Ovary (tissue), 9 donors: ENCODE measurements around the gene SLC45A2. TPM values are rescaled to one million over a fixed set of nuclear protein-coding genes. Genes with fewer than 3 reads are reported as not detected.
"Not testable (repeated sequence)": the region's sequence is repeated elsewhere in the genome, so short reads cannot be mapped to it uniquely, and the experiment has no call there.

Experiments used
- DNase-seq, 5 donors: peaks; one replicate each; pipeline ENCODE4 v3.0.0-alpha.2; 2019 to 2020
- H3K27ac ChIP-seq, 2 donors: fragments of 200-600 bp; one replicate each; pipeline versions ENCODE4 v1.5.1 to v1.8.0; 2019 to 2022
- H3K27me3 ChIP-seq: fragments of 200-600 bp; one replicate; pipeline ENCODE4 v1.8.0; 2022
- H3K36me3 ChIP-seq: fragments of 200-600 bp; sonication (generic); one replicate; pipeline ENCODE4 v1.5.1; 2019
- H3K4me1 ChIP-seq: one replicate; pipeline ENCODE4 v1.8.1; 2013; ENCODE audit warnings: mild to moderate bottlenecking, moderate library complexity; ENCODE audit not compliant: insufficient read depth
- H3K4me3 ChIP-seq: fragments of 200-600 bp; sonication (generic); one replicate; pipeline ENCODE4 v1.5.1; 2017
- H3K9me3 ChIP-seq, 2 donors: fragments of 200-600 bp in 1 of 2; sonication (generic) in 1 of 2; one replicate each; pipeline versions ENCODE4 v1.5.1 to v1.8.1; 2013 to 2019; ENCODE audit warnings: mild to moderate bottlenecking in 1 of 2, moderate library complexity in 1 of 2
- CTCF ChIP-seq, 3 donors: fragments of 450-650 bp in 2 of 3; fragments of 200-600 bp in 1 of 3; IDR thresholded peaks; one replicate each; pipeline versions ENCODE4 v1.5.1 to v1.8.0; 2016 to 2022; ENCODE audit warnings: antibody characterized with exemption in 3 of 3, mild to moderate bottlenecking in 1 of 3
- EP300 ChIP-seq: sonication (generic); formaldehyde crosslinking; IDR thresholded peaks from one replicate; pipeline ENCODE4 v1.6.1; 2017; ENCODE audit warnings: antibody characterized with exemption
- POLR2A ChIP-seq: fragments of 450-650 bp; IDR thresholded peaks from one replicate; pipeline ENCODE4 v1.6.1; 2017; ENCODE audit warnings: antibody characterized with exemption, mild to moderate bottlenecking, moderate library complexity
- WGBS, 3 donors: extraction: QIAGEN DNeasy Blood & Tissue Kit in 1 of 3; methylation state at CpG; one replicate each; pipeline versions ENCODE4 v1.1.5 to v1.1.7; 2013 to 2017; 5-methylcytosine and 5-hydroxymethylcytosine counted together
- intact Hi-C, 4 donors: fragments of 100-400 bp; cut with DNase I; formaldehyde crosslinking; loops; one replicate each; pipeline versions ENCODE4 v1.11.0 to v1.15.1; 2022 to 2023
- polyA plus RNA-seq, 2 donors: library from polyadenylated mRNA; stranded (reverse); fragments of 200-250 nt in 1 of 2; fragments of 350-450 nt in 1 of 2; fragmentation: Illumina TruSeq in 1 of 2; extraction: RNeasy Lipid Tissue Mini Kit (QIAGEN cat#74804) in 1 of 2; gene quantifications; one replicate each; pipeline ENCODE4 v1.2.3, GENCODE V29; 2013 to 2014
- total RNA-seq, 7 donors: library from RNA; depleted of rRNA in 2 of 7; stranded (reverse); fragments of >200 nt in 2 of 7; fragmentation: NEBNext Ultra II Directional in 3 of 7; extraction: Animal tissue kit (Norgen Biotek cat#: 25700) in 3 of 7; gene quantifications; one replicate each; pipeline versions ENCODE4 v1.1.0 to v1.2.4, GENCODE V29; 2016 to 2023
- donor health status: DM: no; HTN: no; CAD: no; lungs with moderate emphysema.
- donor health status: DM: no; HTN: no; CAD: no.
- donor health status: Bipolar disorder and iron deficiency.
- donor health status: DM: yes; HTN: yes; CAD: no.
- donor health status: DM: no; HTN: no; CAD: no.
- donor health status: DM: yes; HTN: yes; CAD: no.

SLC45A2 gene
- total and polyA plus RNA-seq, 9 donors, result 0.15 TPM; not detected in 8

- WGBS, 3 donors, result 6 to 33% (median 18%) methylated on average over 4 of the region's 4 CpGs
- Histone ChIP-seq H3K9me3 (no peaks in the 10 kb centered on the region), H3K27me3 (no peaks in the 10 kb centered on the region), H3K4me3 (no peak overlapping the region), H3K4me1 (no peaks in the 10 kb centered on the region), H3K27ac (no peak overlapping the region), H3K36me3 (no peaks in the 10 kb centered on the region)
- TF ChIP-seq EP300 (no peak), POLR2A (no peak), CTCF (IDR thresholded peaks at IDR 0.05) (no peak)
- intact Hi-C loops, result loop anchor here in 1 of 4 donors (10.0 kb wide), 1 partner anchor 303 kb away; no protein-coding TSS in a partner anchor
- DNase-seq, result no peak
These were observed 56.8 kb downstream of the SLC45A2 start for GRCh38 chr5:33927685-33928084.

- intact Hi-C loops, result loop anchor here in 1 of 4 donors (10.0 kb wide), 1 partner anchor 300 kb away; no protein-coding TSS in a partner anchor
- no peak for TF ChIP-seq CTCF (IDR thresholded peaks at IDR 0.05)
- no peak for TF ChIP-seq POLR2A
- TF ChIP-seq EP300, result no peak
- no peaks in the 10 kb centered on the region for H3K36me3 ChIP-seq
- no peaks in the 10 kb centered on the region for H3K27me3 ChIP-seq
- no peaks in the 10 kb centered on the region for H3K9me3 ChIP-seq
- H3K4me1 ChIP-seq, result no peaks in the 10 kb centered on the region
- DNase-seq, result no peak
- H3K27ac ChIP-seq, result no peak overlapping the region
- H3K4me3 ChIP-seq, result no peak overlapping the region
These were observed 59.2 kb downstream of the SLC45A2 start for GRCh38 chr5:33925278-33925677.

- intact Hi-C loops, result loop anchor here in 1 of 4 donors (10.0 kb wide), 1 partner anchor 296 kb away; no protein-coding TSS in a partner anchor
These were observed 63.5 kb downstream of the SLC45A2 start for GRCh38 chr5:33921002-33921401.

GRCh38 chr5:33914844-33915243 is 69.6 kb downstream of the SLC45A2 start:
- intact Hi-C loops, H3K36me3 ChIP-seq, H3K4me1 ChIP-seq, DNase-seq, H3K27ac ChIP-seq, H3K27me3 ChIP-seq, H3K9me3 ChIP-seq, H3K4me3 ChIP-seq: not testable (repeated sequence)
- 93 to 96% (median 94%) methylated on average over 3 of the region's 3 CpGs for WGBS, 3 donors

More at GRCh38 chr5:33921002-33921401, 63.5 kb downstream of the SLC45A2 start:
- WGBS, 3 donors, result 89 to 100% (median 93%) methylated on average over 1 of the region's 1 CpG
- no peak overlapping the region for H3K27ac ChIP-seq
- H3K36me3 ChIP-seq, result no peaks in the 10 kb centered on the region
- no peaks in the 10 kb centered on the region for H3K27me3 ChIP-seq
- DNase-seq, result no peak
- no peaks in the 10 kb centered on the region for H3K4me1 ChIP-seq
- no peaks in the 10 kb centered on the region for H3K9me3 ChIP-seq
- TF ChIP-seq EP300, result no peak
- no peak for TF ChIP-seq POLR2A
- TF ChIP-seq CTCF (IDR thresholded peaks at IDR 0.05), result no peak
- H3K4me3 ChIP-seq, result no peak overlapping the region

GRCh38 chr5:33906248-33906647 is 78.2 kb downstream of the SLC45A2 start:
- DNase-seq, H3K4me1 ChIP-seq, H3K36me3 ChIP-seq, H3K27ac ChIP-seq, H3K27me3 ChIP-seq, H3K4me3 ChIP-seq, intact Hi-C loops, H3K9me3 ChIP-seq: not testable (repeated sequence)
- WGBS, 3 donors, result 80 to 83% (median 82%) methylated on average over 7 of the region's 7 CpGs

GRCh38 chr5:33905381-33905780 is 79.1 kb downstream of the SLC45A2 start:
- no peak for TF ChIP-seq POLR2A
- no peak overlapping the region for H3K27ac ChIP-seq
- intact Hi-C loops, result no loop called here
- no peak overlapping the region for H3K4me3 ChIP-seq
- H3K9me3 ChIP-seq, result peaks cover 0 to 3% of the 10 kb centered on the region in 2 donors
- DNase-seq, result no peak
- no peaks in the 10 kb centered on the region for H3K27me3 ChIP-seq
- H3K36me3 ChIP-seq, result no peaks in the 10 kb centered on the region
- 77 to 97% (median 80%) methylated on average over 1 of the region's 1 CpG for WGBS, 3 donors
- no peaks in the 10 kb centered on the region for H3K4me1 ChIP-seq
